ENCODE results near the gene CCSER1.
"Not testable (repeated sequence)": the region's sequence is repeated elsewhere in the genome, so short reads cannot be mapped to it uniquely, and the experiment has no call there.

The CCSER1 gene

DNA sequence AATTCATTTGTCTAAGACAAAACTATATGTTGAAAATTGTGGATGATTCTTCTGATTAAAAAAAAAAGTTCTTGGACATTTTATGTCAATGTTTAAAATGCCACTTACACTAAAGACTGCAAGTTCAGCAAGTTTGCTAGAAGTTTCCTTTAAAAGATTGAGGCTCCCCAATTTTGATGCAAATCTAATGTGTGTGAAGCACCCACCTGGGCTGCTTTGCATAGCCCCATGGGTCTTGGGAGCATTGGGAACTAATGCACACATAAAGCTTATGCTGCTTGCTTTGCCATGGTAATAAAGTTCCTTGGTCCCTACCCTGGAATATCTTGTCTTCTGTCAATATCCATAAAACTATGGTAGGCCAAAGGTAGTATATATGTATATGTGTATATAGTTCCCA lies 1450.7 kb downstream of the CCSER1 start:
- Mint-ChIP-seq H3K9me3 (no peaks in the 10 kb centered on the region), H3K36me3 (ENCODE audit: insufficient read depth) (no peaks in the 10 kb centered on the region), H3K27ac (ENCODE audit: low read depth) (no peak overlapping the region), H3K4me3 (no peak overlapping the region), H3K27me3 (no peaks in the 10 kb centered on the region), H3K4me1 (no peaks in the 10 kb centered on the region)
- ATAC-seq (replicated peaks; ENCODE audit: extremely low read depth, poor library complexity, severe bottlenecking) = no peak
- no peak for DNase-seq (ENCODE audit: low spot score in 2 of 2)

GRCh38 chr4:91590260-91590659 lies 1463.1 kb downstream of the CCSER1 start:
- ATAC-seq (replicated peaks; ENCODE audit: extremely low read depth, poor library complexity, severe bottlenecking) (no peak), DNase-seq (ENCODE audit: low spot score in 2 of 2) (no peak)
- Mint-ChIP-seq H3K27ac (ENCODE audit: low read depth) (no peak overlapping the region), H3K36me3 (ENCODE audit: insufficient read depth) (no peaks in the 10 kb centered on the region), H3K9me3 (peaks cover 13% of the 10 kb centered on the region), H3K4me1 (no peaks in the 10 kb centered on the region), H3K4me3 (no peak overlapping the region), H3K27me3 (no peaks in the 10 kb centered on the region)

GRCh38 chr4:91592125-91592524 lies 1464.9 kb downstream of the CCSER1 start:
- H3K27ac Mint-ChIP-seq (ENCODE audit: low read depth) = no peak overlapping the region
- no peaks in the 10 kb centered on the region for H3K36me3 Mint-ChIP-seq (ENCODE audit: insufficient read depth)
- DNase-seq (ENCODE audit: low spot score in 2 of 2) (no peak), ATAC-seq (replicated peaks; ENCODE audit: extremely low read depth, poor library complexity, severe bottlenecking) (no peak)
- peaks cover 5% of the 10 kb centered on the region for H3K9me3 Mint-ChIP-seq
- no peak overlapping the region for H3K4me3 Mint-ChIP-seq
- H3K4me1 Mint-ChIP-seq = no peaks in the 10 kb centered on the region
- H3K27me3 Mint-ChIP-seq = no peaks in the 10 kb centered on the region

- no peaks in the 10 kb centered on the region for H3K36me3 Mint-ChIP-seq (ENCODE audit: insufficient read depth)
- no peak overlapping the region for H3K4me3 Mint-ChIP-seq
Measured at GRCh38 chr4:91596718-91597117, 1469.5 kb downstream of the CCSER1 start.

GRCh38 chr4:91598696-91599095 lies 1471.5 kb downstream of the CCSER1 start:
- Mint-ChIP-seq H3K36me3 (ENCODE audit: insufficient read depth) (no peaks in the 10 kb centered on the region), H3K27me3 (no peaks in the 10 kb centered on the region), H3K4me1 (no peaks in the 10 kb centered on the region), H3K27ac (ENCODE audit: low read depth) (no peak overlapping the region), H3K9me3 (peaks cover 6% of the 10 kb centered on the region), H3K4me3 (no peak overlapping the region)
- no peak for ATAC-seq (replicated peaks; ENCODE audit: extremely low read depth, poor library complexity, severe bottlenecking)
- no peak for DNase-seq (ENCODE audit: low spot score in 2 of 2)

More at GRCh38 chr4:91596718-91597117, 1469.5 kb downstream of the CCSER1 start:
- Mint-ChIP-seq H3K27ac (ENCODE audit: low read depth) (no peak overlapping the region), H3K9me3 (peaks cover 11% of the 10 kb centered on the region), H3K4me1 (no peaks in the 10 kb centered on the region), H3K27me3 (no peaks in the 10 kb centered on the region)
- DNase-seq (ENCODE audit: low spot score in 2 of 2) (no peak), ATAC-seq (replicated peaks; ENCODE audit: extremely low read depth, poor library complexity, severe bottlenecking) (no peak)

GRCh38 chr4:91600301-91600700 lies 1473.1 kb downstream of the CCSER1 start:
- no peaks in the 10 kb centered on the region for H3K36me3 Mint-ChIP-seq (ENCODE audit: insufficient read depth)
- H3K4me3 Mint-ChIP-seq = no peak overlapping the region
- H3K4me1 Mint-ChIP-seq = no peaks in the 10 kb centered on the region

GRCh38 chr4:91601401-91601800 lies 1474.2 kb downstream of the CCSER1 start:
- H3K4me3 Mint-ChIP-seq = no peak overlapping the region
- ATAC-seq (replicated peaks; ENCODE audit: extremely low read depth, poor library complexity, severe bottlenecking) (no peak), DNase-seq (ENCODE audit: low spot score in 2 of 2) (no peak)
- no peaks in the 10 kb centered on the region for H3K27me3 Mint-ChIP-seq
- H3K9me3 Mint-ChIP-seq = peaks cover 6% of the 10 kb centered on the region
- no peak overlapping the region for H3K27ac Mint-ChIP-seq (ENCODE audit: low read depth)
- H3K4me1 Mint-ChIP-seq = no peaks in the 10 kb centered on the region
- H3K36me3 Mint-ChIP-seq (ENCODE audit: insufficient read depth) = no peaks in the 10 kb centered on the region

More at GRCh38 chr4:91600301-91600700, 1473.1 kb downstream of the CCSER1 start:
- DNase-seq (ENCODE audit: low spot score in 2 of 2) (no peak), ATAC-seq (replicated peaks; ENCODE audit: extremely low read depth, poor library complexity, severe bottlenecking) (no peak)
- Mint-ChIP-seq H3K9me3 (peaks cover 6% of the 10 kb centered on the region), H3K27ac (ENCODE audit: low read depth) (no peak overlapping the region), H3K27me3 (no peaks in the 10 kb centered on the region)

GRCh38 chr4:91611782-91612181 lies 1484.6 kb downstream of the CCSER1 start:
- no peaks in the 10 kb centered on the region for H3K27me3 Mint-ChIP-seq
- no peak overlapping the region for H3K4me3 Mint-ChIP-seq
- DNase-seq (ENCODE audit: low spot score in 2 of 2) (no peak), ATAC-seq (replicated peaks; ENCODE audit: extremely low read depth, poor library complexity, severe bottlenecking) (no peak)
- H3K9me3 Mint-ChIP-seq = peaks cover 19% of the 10 kb centered on the region
- no peak overlapping the region for H3K27ac Mint-ChIP-seq (ENCODE audit: low read depth)
- H3K4me1 Mint-ChIP-seq = no peaks in the 10 kb centered on the region
- H3K36me3 Mint-ChIP-seq (ENCODE audit: insufficient read depth) = no peaks in the 10 kb centered on the region

- Mint-ChIP-seq H3K4me1 (no peaks in the 10 kb centered on the region), H3K27ac (ENCODE audit: low read depth) (no peak overlapping the region), H3K4me3 (no peak overlapping the region), H3K9me3 (peaks cover 29% of the 10 kb centered on the region), H3K27me3 (no peaks in the 10 kb centered on the region), H3K36me3 (ENCODE audit: insufficient read depth) (no peaks in the 10 kb centered on the region)
- DNase-seq (ENCODE audit: low spot score in 2 of 2) (no peak), ATAC-seq (replicated peaks; ENCODE audit: extremely low read depth, poor library complexity, severe bottlenecking) (no peak)
Measured at GRCh38 chr4:91620952-91621351, 1493.8 kb downstream of the CCSER1 start.

- ATAC-seq (replicated peaks; ENCODE audit: extremely low read depth, poor library complexity, severe bottlenecking) = no peak
- H3K36me3 Mint-ChIP-seq (ENCODE audit: insufficient read depth) = no peaks in the 10 kb centered on the region
Measured at GRCh38 chr4:91621446-91621845, 1494.3 kb downstream of the CCSER1 start.

GRCh38 chr4:91622925-91623602 lies 1495.9 kb downstream of the CCSER1 start:
- Mint-ChIP-seq H3K27me3 (no peaks in the 10 kb centered on the region), H3K4me3 (no peak overlapping the region), H3K27ac (ENCODE audit: low read depth) (no peak overlapping the region), H3K4me1 (no peaks in the 10 kb centered on the region), H3K36me3 (ENCODE audit: insufficient read depth) (no peaks in the 10 kb centered on the region), H3K9me3 (peaks cover 41% of the 10 kb centered on the region)
- DNase-seq (ENCODE audit: low spot score in 2 of 2) (no peak), ATAC-seq (replicated peaks; ENCODE audit: extremely low read depth, poor library complexity, severe bottlenecking) (no peak)

More at GRCh38 chr4:91621446-91621845, 1494.3 kb downstream of the CCSER1 start:
- Mint-ChIP-seq H3K27ac (ENCODE audit: low read depth) (no peak overlapping the region), H3K4me1 (no peaks in the 10 kb centered on the region), H3K27me3 (no peaks in the 10 kb centered on the region), H3K9me3 (peaks cover 29% of the 10 kb centered on the region), H3K4me3 (no peak overlapping the region)
- DNase-seq (ENCODE audit: low spot score in 2 of 2) = no peak

- not testable (repeated sequence) for ATAC-seq (replicated peaks; ENCODE audit: extremely low read depth, poor library complexity, severe bottlenecking); H3K27me3 Mint-ChIP-seq; DNase-seq (ENCODE audit: low spot score in 2 of 2); H3K27ac Mint-ChIP-seq (ENCODE audit: low read depth); H3K4me3 Mint-ChIP-seq; H3K36me3 Mint-ChIP-seq (ENCODE audit: insufficient read depth); H3K4me1 Mint-ChIP-seq
- peaks cover 38% of the 10 kb centered on the region for H3K9me3 Mint-ChIP-seq
Measured at GRCh38 chr4:91623603-91623967, 1496.4 kb downstream of the CCSER1 start.

GRCh38 chr4:91630054-91630453 lies 1502.9 kb downstream of the CCSER1 start:
- Mint-ChIP-seq H3K27ac (ENCODE audit: low read depth) (no peak overlapping the region), H3K4me3 (no peak overlapping the region), H3K36me3 (ENCODE audit: insufficient read depth) (no peaks in the 10 kb centered on the region), H3K9me3 (peaks cover 34% of the 10 kb centered on the region), H3K4me1 (no peaks in the 10 kb centered on the region), H3K27me3 (no peaks in the 10 kb centered on the region)
- ATAC-seq (replicated peaks; ENCODE audit: extremely low read depth, poor library complexity, severe bottlenecking) = no peak
- no peak for DNase-seq (ENCODE audit: low spot score in 2 of 2)
